ENCODE results near the gene PARD6B.

The PARD6B gene

DNA sequence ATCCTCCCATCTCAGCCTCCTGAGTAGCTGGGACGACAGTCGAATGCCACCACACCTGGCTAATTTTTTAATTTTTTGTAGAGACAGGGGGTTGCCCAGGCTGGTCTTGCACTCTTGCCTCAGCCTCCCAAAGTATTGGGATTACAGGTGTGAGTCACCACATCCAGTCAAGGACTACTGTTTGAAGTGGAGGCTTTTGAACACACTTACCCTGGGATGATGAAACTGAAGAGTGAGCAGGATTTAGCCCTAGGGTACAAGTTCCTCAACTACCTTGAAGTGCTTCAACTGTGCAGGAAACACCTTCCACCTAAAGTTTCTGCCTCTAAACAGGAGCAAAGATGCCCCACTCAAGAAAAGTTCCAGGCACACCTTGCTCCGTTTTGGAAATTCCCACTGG lies 15.7 kb upstream of the PARD6B start:
- TF ChIP-seq GATA2 (IDR thresholded peaks at IDR 0.05; ENCODE audit: low read depth, low read length), result no peak
- no peak for TF ChIP-seq GATA3 (IDR thresholded peaks at IDR 0.05; ENCODE audit: low read depth, low read length)

DNA sequence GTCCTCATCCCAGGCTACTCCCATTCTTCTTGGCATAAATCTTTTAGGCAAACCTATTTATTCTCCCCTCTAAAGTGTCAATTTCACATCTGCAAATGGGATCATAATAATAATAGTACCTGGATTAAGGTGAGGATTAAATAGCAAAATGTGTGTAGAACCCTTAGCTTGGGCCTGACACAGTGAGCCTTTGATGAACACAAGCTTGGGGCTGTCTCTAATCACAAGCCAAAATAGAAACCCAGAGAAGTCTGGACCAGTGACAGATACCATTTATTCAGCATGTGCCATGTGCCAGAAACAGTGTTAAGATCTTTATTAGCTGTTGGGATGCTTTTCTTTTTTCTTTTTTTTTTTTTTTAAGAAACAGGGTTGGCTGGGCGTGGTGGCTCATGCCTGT lies 14.9 kb upstream of the PARD6B start:
- TF ChIP-seq GATA3 (IDR thresholded peaks at IDR 0.05; ENCODE audit: low read depth, low read length) (no peak), GATA2 (IDR thresholded peaks at IDR 0.05; ENCODE audit: low read depth, low read length) (no peak)

DNA sequence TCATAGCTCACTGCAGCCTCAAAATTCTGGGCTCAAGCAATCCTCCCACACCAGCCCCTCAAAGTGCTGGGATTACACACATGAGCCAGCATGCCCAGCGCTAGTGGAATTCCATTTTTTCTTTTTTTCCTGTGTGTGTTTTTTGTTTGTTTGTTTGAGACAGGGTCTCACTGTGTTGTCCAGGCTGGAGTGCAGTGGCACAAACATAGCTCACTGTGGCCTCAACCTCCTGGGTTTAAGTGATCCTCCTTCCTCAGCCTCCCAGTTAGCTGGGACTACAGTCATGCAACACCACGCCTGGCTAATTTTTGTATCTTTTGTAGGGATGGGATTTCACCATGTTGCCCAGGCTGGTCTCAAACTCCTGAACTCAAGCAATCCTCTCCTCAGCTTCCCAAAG lies 14.1 kb upstream of the PARD6B start:
- no peak for TF ChIP-seq GATA3 (IDR thresholded peaks at IDR 0.05; ENCODE audit: low read depth, low read length)
- TF ChIP-seq GATA2 (IDR thresholded peaks at IDR 0.05; ENCODE audit: low read depth, low read length), result no peak

DNA sequence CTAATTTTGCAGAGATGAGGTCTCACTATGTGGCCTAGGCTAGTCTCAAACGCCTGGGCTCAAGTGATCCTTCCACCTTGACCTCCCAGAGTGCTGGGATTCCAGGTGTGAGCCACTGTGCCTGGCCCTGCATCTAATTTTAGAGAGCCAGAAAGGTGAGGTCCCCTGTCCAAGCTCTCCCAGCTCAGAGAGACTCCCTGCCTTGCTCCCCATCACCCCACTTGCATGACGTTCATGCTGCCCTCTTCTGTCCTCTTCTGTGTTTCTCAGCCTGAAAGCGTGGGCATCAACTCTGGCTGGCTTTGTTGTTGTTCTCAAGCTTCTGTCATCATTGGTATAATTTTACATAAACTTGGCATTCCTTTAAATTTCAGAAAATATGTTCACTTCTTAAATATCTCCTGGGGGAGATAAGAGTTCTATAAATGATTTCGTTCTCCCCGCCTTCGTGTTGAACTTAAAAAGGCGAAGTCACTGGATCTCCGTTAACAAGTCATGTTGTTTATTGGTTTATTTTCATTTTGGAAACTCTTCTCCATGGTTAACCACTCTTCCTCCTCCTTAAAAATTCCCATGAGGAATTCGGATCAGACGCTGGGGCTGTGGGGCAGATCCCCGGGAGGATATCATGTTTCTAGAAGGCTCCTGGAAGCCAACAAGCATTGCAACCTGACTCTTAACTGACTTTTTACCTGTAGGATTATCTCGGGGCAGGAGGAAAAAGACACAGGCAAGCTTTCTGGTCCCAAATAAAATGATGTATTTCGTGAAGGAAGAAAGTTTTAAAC lies 13.2 kb upstream of the PARD6B start:
- TF ChIP-seq GATA2 (IDR thresholded peaks at IDR 0.05; ENCODE audit: low read depth, low read length) (no peak), GATA3 (IDR thresholded peaks at IDR 0.05; ENCODE audit: low read depth, low read length) (no peak)

DNA sequence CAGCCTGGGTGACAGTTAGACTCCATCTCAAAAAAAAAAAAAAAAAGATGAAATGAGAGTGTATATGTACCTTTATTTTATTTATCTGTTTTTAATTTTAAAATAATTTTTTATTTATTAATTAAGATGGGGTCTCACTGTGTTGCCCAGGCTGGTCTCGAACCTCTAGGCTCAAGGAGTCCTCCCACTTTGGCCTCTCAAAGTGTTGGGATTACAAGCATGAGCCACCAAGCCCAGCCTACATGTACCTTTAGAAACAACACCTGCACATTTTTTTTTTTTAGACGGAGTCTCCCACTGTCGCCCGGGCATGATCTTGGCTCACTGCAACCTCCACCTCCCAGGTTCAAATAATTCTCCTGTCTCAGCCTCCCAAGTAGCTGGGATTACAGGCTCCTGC lies 12.1 kb upstream of the PARD6B start:
- TF ChIP-seq GATA3 (IDR thresholded peaks at IDR 0.05; ENCODE audit: low read depth, low read length) (no peak), GATA2 (IDR thresholded peaks at IDR 0.05; ENCODE audit: low read depth, low read length) (no peak)

DNA sequence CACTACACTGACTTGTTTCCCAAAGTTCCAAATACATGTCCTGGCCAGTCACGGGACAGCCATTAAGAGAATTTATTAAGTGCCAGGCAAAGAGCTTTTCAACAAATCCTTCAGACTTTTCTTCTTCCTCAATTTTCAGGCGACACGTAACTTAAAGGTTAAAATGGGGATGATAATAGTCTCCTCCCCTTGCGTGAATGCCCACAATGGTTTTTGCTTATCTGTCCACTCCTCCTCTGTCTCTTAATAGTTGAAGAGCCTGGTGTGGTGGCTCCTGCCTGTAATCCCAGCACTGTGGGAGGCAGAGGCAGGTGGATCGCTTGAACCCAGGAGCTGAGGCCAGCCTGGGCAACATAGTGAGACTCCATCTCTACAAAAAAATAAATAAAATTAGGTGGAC lies 11.4 kb upstream of the PARD6B start:
- TF ChIP-seq GATA3 (IDR thresholded peaks at IDR 0.05; ENCODE audit: low read depth, low read length) (no peak), GATA2 (IDR thresholded peaks at IDR 0.05; ENCODE audit: low read depth, low read length) (no peak)

DNA sequence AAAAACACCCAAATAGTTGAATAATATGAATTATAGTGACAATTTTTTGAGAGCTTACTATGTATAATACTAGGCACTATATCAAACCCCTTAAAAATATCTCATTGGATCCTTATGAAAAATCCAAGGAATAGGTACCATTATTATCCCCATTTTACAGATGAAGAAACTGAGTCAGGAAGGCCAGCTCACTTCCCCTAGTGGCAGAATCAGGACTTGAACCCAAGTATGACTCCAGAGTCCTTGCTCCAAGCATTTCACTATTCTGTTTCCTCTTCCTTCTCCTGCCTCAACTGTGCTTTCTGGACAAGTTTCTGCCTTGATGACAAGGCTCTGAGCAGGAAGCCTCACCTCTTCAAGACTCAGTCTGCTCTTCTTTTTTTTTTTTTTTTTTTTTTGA lies 10.8 kb upstream of the PARD6B start:
- TF ChIP-seq GATA3 (IDR thresholded peaks at IDR 0.05; ENCODE audit: low read depth, low read length), result no peak
- no peak for TF ChIP-seq GATA2 (IDR thresholded peaks at IDR 0.05; ENCODE audit: low read depth, low read length)

DNA sequence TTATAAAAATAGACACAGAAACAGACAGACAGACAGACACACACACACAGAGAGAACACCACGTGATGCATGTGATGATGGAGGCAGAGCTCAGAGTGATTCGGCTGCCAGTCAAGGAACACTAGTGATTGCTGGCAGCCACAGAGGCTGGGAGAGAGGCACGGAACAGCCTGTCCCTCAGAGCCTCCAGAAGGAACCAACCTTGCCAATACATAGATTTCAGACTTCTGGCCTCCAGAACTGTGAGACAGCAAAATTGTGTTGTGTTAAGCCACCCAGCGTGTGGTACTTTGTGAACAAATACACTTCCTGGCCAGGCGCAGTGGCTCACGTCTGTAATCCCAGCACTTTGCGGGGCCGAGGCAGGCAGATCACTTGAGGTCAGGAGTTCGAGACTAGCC lies 9.5 kb upstream of the PARD6B start:
- TF ChIP-seq GATA2 (IDR thresholded peaks at IDR 0.05; ENCODE audit: low read depth, low read length) (no peak), GATA3 (IDR thresholded peaks at IDR 0.05; ENCODE audit: low read depth, low read length) (no peak)

DNA sequence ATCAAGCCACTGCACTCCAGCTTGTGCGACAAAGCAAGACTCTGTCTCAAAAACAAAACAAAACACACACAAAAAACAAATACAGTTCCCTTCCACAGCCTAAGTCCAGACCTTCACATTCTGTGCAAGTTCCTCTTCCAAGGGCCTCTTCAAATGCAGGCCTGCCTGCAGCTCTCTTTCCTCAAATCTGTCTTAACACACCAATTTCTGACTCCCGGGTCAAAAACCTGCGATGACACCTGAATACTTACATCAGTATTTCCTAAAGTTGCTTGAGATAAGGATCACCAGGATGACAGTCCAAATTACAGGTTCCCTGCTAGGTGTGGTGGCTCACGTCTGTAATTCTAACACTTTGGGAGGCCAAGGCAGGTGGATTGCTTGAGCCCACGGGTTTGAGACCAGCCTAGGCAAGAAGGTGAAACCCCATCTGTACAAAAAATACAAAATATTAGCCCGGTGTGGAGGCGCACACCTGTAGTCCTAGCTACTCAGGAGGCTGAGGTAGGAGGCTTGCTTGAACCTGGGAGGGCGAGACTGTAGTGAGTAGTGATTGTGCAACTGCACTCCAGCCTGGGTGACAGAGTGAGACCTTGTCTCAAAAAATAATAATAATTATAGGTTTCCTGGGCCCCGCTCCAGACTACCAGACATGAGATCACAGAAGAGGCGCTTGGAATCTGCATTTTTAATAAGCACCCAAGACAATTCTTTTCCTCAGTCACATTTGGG lies 8.8 kb upstream of the PARD6B start:
- TF ChIP-seq GATA3 (IDR thresholded peaks at IDR 0.05; ENCODE audit: low read depth, low read length) (no peak), GATA2 (IDR thresholded peaks at IDR 0.05; ENCODE audit: low read depth, low read length) (no peak)

DNA sequence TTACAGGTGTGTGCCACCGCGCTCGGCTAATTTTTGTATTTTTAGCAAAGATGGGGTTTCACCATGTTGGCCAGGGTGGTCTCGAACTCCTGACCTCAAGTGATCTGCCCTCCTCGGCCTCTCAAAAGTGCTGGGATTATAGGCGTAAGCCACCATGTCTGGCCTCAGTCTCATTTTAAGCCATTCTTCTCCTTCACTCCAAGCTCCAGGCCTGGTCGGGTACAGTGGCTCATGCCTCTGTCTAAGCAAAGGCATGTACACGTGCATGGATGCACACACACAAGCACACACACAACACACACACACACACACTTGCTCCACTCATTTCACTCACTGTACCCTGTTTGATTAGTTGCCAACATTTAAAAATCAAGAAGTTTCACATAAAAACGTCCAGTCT lies 7.7 kb upstream of the PARD6B start:
- no peak for TF ChIP-seq GATA3 (IDR thresholded peaks at IDR 0.05; ENCODE audit: low read depth, low read length)
- TF ChIP-seq GATA2 (IDR thresholded peaks at IDR 0.05; ENCODE audit: low read depth, low read length), result no peak

DNA sequence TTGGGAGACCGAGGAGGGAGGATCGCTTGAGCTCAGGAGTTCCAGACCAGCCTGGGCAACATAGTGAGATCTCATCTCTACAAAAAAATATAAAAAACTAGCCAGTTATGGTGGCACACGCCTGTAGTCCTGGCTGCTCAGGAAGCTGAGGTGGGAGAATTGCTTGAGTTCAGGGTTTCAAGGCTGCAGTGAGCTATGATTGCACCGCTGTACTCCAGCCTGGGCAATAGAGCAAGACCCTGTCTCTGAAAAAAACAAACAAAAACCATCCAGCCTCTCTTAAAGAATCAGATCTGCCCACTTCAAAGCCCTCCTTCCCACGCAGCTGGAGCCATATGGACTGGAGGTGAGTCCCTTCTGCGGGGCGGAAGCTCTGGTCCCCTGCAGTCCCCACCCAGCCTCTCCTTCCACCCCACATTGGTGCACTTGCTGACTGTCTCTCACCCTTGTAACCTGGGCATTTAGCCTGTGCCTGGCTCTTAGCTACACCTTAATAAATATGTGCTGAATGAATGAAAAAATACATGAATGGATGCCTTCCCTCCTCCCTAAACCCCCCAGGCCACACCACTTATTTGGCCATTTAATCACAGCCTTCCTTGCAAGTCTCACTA lies 7.2 kb upstream of the PARD6B start:
- TF ChIP-seq GATA2 (IDR thresholded peaks at IDR 0.05; ENCODE audit: low read depth, low read length), result no peak
- TF ChIP-seq GATA3 (IDR thresholded peaks at IDR 0.05; ENCODE audit: low read depth, low read length), result no peak

DNA sequence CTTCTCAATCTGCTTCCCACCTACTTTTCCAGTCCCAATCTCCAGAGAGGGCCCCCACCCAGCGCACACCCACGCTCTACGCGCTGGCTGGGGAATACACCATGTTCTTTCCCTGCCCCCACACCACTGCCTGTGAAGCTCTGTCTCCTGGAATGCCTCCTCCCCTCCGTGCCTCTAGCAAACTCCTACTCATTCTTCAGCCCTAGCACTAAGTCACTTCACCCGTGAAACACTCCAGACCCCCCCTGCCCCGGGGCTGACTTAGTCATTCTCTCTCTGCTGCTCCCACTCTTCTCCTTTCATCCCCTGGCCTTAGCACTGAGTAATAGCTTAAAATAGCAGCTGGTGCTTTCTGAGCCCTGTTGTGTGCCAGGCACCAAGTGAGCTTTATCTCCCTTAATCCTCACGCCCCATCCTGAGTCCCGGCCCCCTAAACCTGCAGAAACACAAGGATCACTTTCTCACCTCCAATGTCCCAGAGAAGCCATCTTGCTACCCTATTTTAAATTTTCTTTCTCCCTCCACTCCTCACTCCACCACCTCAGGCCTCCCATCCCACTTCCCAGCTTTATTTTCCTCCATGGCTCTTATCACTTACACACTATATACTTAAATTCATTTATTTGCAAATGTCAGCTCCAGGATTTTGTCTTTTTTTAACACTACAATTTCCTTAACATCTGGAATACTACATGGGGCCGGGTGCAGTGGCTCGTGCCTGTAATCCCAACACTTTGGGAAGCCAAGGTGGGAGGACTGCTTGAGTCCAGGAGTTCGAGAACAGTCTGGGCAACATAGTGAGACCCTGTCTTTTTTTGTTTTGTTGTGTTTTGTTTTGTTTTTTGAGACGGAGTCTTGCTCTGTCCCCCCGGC lies 6.3 kb upstream of the PARD6B start:
- TF ChIP-seq GATA2 (IDR thresholded peaks at IDR 0.05; ENCODE audit: low read depth, low read length), result no peak
- TF ChIP-seq GATA3 (IDR thresholded peaks at IDR 0.05; ENCODE audit: low read depth, low read length), result no peak

DNA sequence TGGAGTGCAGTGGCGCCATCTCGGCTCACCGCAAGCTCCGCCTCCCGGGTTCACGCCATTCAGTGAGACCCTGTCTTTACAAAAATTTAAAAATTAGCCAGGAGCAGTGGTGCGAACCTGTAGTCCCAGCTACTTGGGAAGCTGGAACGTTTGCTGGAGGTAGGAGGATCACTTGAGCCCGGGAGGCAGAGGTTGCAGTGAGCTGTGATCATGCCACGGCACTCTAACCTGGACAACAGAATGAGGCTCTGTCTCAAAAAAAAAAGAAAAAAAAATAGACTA lies 5.7 kb upstream of the PARD6B start:
- TF ChIP-seq GATA2 (IDR thresholded peaks at IDR 0.05; ENCODE audit: low read depth, low read length), result no peak
- TF ChIP-seq GATA3 (IDR thresholded peaks at IDR 0.05; ENCODE audit: low read depth, low read length), result no peak
